ENCODE data around the gene NOP9.
"Not testable (repeated sequence)": the region's sequence is repeated elsewhere in the genome, so short reads cannot be mapped to it uniquely, and the experiment has no call there.

Gene NOP9

GRCh38 chr14:24325041-24325530, 25.4 kb downstream of the NOP9 start:
- Histone ChIP-seq H3K9me3 (ENCODE audit: control insufficient read depth in 1 of 2, low read length in 2 of 2) (no peaks in the 10 kb centered on the region), H3K4me1 (ENCODE audit: control insufficient read depth in 1 of 2, insufficient read depth in 2 of 2, low read length in 2 of 2) (peaks cover 4 to 12% of the 10 kb centered on the region in 2 donors), H3K4me3 (ENCODE audit: low read depth in 1 of 2, low read length in 2 of 2) (no peak overlapping the region), H3K27me3 (ENCODE audit: low read depth, low read length) (peaks cover 3% of the 10 kb centered on the region), H3K36me3 (ENCODE audit: control insufficient read depth in 1 of 2, insufficient read depth in 2 of 2, low read length in 2 of 2) (no peaks in the 10 kb centered on the region), H3K27ac (ENCODE audit: low read length) (no peak overlapping the region)

GRCh38 chr14:24325963-24326362, 26.3 kb downstream of the NOP9 start:
- Histone ChIP-seq H3K4me1 (ENCODE audit: control insufficient read depth in 1 of 2, insufficient read depth in 2 of 2, low read length in 2 of 2) (peaks cover 4 to 12% of the 10 kb centered on the region in 2 donors), H3K27me3 (ENCODE audit: low read depth, low read length) (no peaks in the 10 kb centered on the region), H3K4me3 (ENCODE audit: low read depth in 1 of 2, low read length in 2 of 2) (no peak overlapping the region), H3K9me3 (ENCODE audit: control insufficient read depth in 1 of 2, low read length in 2 of 2) (no peaks in the 10 kb centered on the region), H3K27ac (ENCODE audit: low read length) (no peak overlapping the region), H3K36me3 (ENCODE audit: control insufficient read depth in 1 of 2, insufficient read depth in 2 of 2, low read length in 2 of 2) (no peaks in the 10 kb centered on the region)

- Histone ChIP-seq H3K9me3 (ENCODE audit: control insufficient read depth in 1 of 2, low read length in 2 of 2) (no peaks in the 10 kb centered on the region), H3K4me1 (ENCODE audit: control insufficient read depth in 1 of 2, insufficient read depth in 2 of 2, low read length in 2 of 2) (peaks cover 8 to 19% of the 10 kb centered on the region in 2 donors), H3K4me3 (ENCODE audit: low read depth in 1 of 2, low read length in 2 of 2) (no peak overlapping the region), H3K27ac (ENCODE audit: low read length) (no peak overlapping the region), H3K36me3 (ENCODE audit: control insufficient read depth in 1 of 2, insufficient read depth in 2 of 2, low read length in 2 of 2) (no peaks in the 10 kb centered on the region), H3K27me3 (ENCODE audit: low read depth, low read length) (no peaks in the 10 kb centered on the region)
Measured at GRCh38 chr14:24327303-24327702, 27.7 kb downstream of the NOP9 start.

- not testable (repeated sequence) for H3K9me3 ChIP-seq (ENCODE audit: control insufficient read depth in 1 of 2, low read length in 2 of 2); H3K36me3 ChIP-seq (ENCODE audit: control insufficient read depth in 1 of 2, insufficient read depth in 2 of 2, low read length in 2 of 2); H3K27me3 ChIP-seq (ENCODE audit: low read depth, low read length); H3K4me3 ChIP-seq (ENCODE audit: low read depth in 1 of 2, low read length in 2 of 2); H3K27ac ChIP-seq (ENCODE audit: low read length)
- H3K4me1 ChIP-seq (ENCODE audit: control insufficient read depth in 1 of 2, insufficient read depth in 2 of 2, low read length in 2 of 2) = peaks cover 9 to 25% of the 10 kb centered on the region in 2 donors
Measured at GRCh38 chr14:24327914-24328313, 28.3 kb downstream of the NOP9 start.

GRCh38 chr14:24329073-24329663, 29.5 kb downstream of the NOP9 start:
- H3K36me3 ChIP-seq (ENCODE audit: control insufficient read depth in 1 of 2, insufficient read depth in 2 of 2, low read length in 2 of 2) = no peaks in the 10 kb centered on the region
- no peaks in the 10 kb centered on the region for H3K9me3 ChIP-seq (ENCODE audit: control insufficient read depth in 1 of 2, low read length in 2 of 2)
- no peak overlapping the region for H3K27ac ChIP-seq (ENCODE audit: low read length)
- H3K4me3 ChIP-seq (ENCODE audit: low read depth in 1 of 2, low read length in 2 of 2) = no peak overlapping the region
- H3K4me1 ChIP-seq (ENCODE audit: control insufficient read depth in 1 of 2, insufficient read depth in 2 of 2, low read length in 2 of 2) = peaks cover 13 to 31% of the 10 kb centered on the region in 2 donors
- no peaks in the 10 kb centered on the region for H3K27me3 ChIP-seq (ENCODE audit: low read depth, low read length)

GRCh38 chr14:24329736-24330135, 30.1 kb downstream of the NOP9 start:
- no peak overlapping the region for H3K4me3 ChIP-seq (ENCODE audit: low read depth in 1 of 2, low read length in 2 of 2)
- no peak overlapping the region for H3K27ac ChIP-seq (ENCODE audit: low read length)
- peaks cover 15 to 36% of the 10 kb centered on the region in 2 donors for H3K4me1 ChIP-seq (ENCODE audit: control insufficient read depth in 1 of 2, insufficient read depth in 2 of 2, low read length in 2 of 2)
- H3K9me3 ChIP-seq (ENCODE audit: control insufficient read depth in 1 of 2, low read length in 2 of 2) = no peaks in the 10 kb centered on the region
- H3K36me3 ChIP-seq (ENCODE audit: control insufficient read depth in 1 of 2, insufficient read depth in 2 of 2, low read length in 2 of 2) = no peaks in the 10 kb centered on the region
- no peaks in the 10 kb centered on the region for H3K27me3 ChIP-seq (ENCODE audit: low read depth, low read length)

GRCh38 chr14:24330973-24331674, 31.5 kb downstream of the NOP9 start:
- H3K27ac ChIP-seq (ENCODE audit: low read length) = no peak overlapping the region
- H3K36me3 ChIP-seq (ENCODE audit: control insufficient read depth in 1 of 2, insufficient read depth in 2 of 2, low read length in 2 of 2) = no peaks in the 10 kb centered on the region
- peaks cover 15 to 41% of the 10 kb centered on the region in 2 donors for H3K4me1 ChIP-seq (ENCODE audit: control insufficient read depth in 1 of 2, insufficient read depth in 2 of 2, low read length in 2 of 2)
- no peaks in the 10 kb centered on the region for H3K27me3 ChIP-seq (ENCODE audit: low read depth, low read length)
- H3K4me3 ChIP-seq (ENCODE audit: low read depth in 1 of 2, low read length in 2 of 2) = no peak overlapping the region
- no peaks in the 10 kb centered on the region for H3K9me3 ChIP-seq (ENCODE audit: control insufficient read depth in 1 of 2, low read length in 2 of 2)

GRCh38 chr14:24331731-24332267, 32.1 kb downstream of the NOP9 start:
- Histone ChIP-seq H3K27ac (ENCODE audit: low read length) (no peak overlapping the region), H3K4me3 (ENCODE audit: low read depth in 1 of 2, low read length in 2 of 2) (peak overlapping the region in 1 of 2 donors; percentile 60), H3K4me1 (ENCODE audit: control insufficient read depth in 1 of 2, insufficient read depth in 2 of 2, low read length in 2 of 2) (peaks cover 15 to 41% of the 10 kb centered on the region in 2 donors), H3K36me3 (ENCODE audit: control insufficient read depth in 1 of 2, insufficient read depth in 2 of 2, low read length in 2 of 2) (no peaks in the 10 kb centered on the region), H3K9me3 (ENCODE audit: control insufficient read depth in 1 of 2, low read length in 2 of 2) (no peaks in the 10 kb centered on the region), H3K27me3 (ENCODE audit: low read depth, low read length) (no peaks in the 10 kb centered on the region)

GRCh38 chr14:24332268-24332993, 32.8 kb downstream of the NOP9 start:
- peak overlapping the region; percentile 52 to 60 for H3K4me3 ChIP-seq (ENCODE audit: low read depth in 1 of 2, low read length in 2 of 2)
- no peaks in the 10 kb centered on the region for H3K27me3 ChIP-seq (ENCODE audit: low read depth, low read length)
- H3K27ac ChIP-seq (ENCODE audit: low read length) = no peak overlapping the region
- H3K36me3 ChIP-seq (ENCODE audit: control insufficient read depth in 1 of 2, insufficient read depth in 2 of 2, low read length in 2 of 2) = no peaks in the 10 kb centered on the region
- no peaks in the 10 kb centered on the region for H3K9me3 ChIP-seq (ENCODE audit: control insufficient read depth in 1 of 2, low read length in 2 of 2)
- peaks cover 15 to 37% of the 10 kb centered on the region in 2 donors for H3K4me1 ChIP-seq (ENCODE audit: control insufficient read depth in 1 of 2, insufficient read depth in 2 of 2, low read length in 2 of 2)

- Histone ChIP-seq H3K4me3 (ENCODE audit: low read depth in 1 of 2, low read length in 2 of 2) (peak within 1 kb of the TSS; percentile 47 to 51), H3K4me1 (ENCODE audit: control insufficient read depth in 1 of 2, insufficient read depth in 2 of 2, low read length in 2 of 2) (peaks cover 11 to 40% of the 10 kb centered on the region in 2 donors), H3K27ac (ENCODE audit: low read length) (no peak within 1 kb of the TSS), H3K9me3 (ENCODE audit: control insufficient read depth in 1 of 2, low read length in 2 of 2) (no peaks in the 10 kb centered on the region), H3K27me3 (ENCODE audit: low read depth, low read length) (no peaks in the 10 kb centered on the region), H3K36me3 (ENCODE audit: control insufficient read depth in 1 of 2, insufficient read depth in 2 of 2, low read length in 2 of 2) (no peaks in the 10 kb centered on the region)
Measured at GRCh38 chr14:24334431-24335291, 35.0 kb downstream of the NOP9 start, which contains the start of gene ADCY4. TSS of gene ADCY4 (minus strand) at chr14:24335071. CDS start at chr14:24334652, 419 bp downstream.

Data from muscle layer of duodenum (tissue), 2 donors.